ENCODE results near the gene LDLRAD1.
"Not testable (repeated sequence)": the region's sequence is repeated elsewhere in the genome, so short reads cannot be mapped to it uniquely, and the experiment has no call there.

Gene LDLRAD1

DNA sequence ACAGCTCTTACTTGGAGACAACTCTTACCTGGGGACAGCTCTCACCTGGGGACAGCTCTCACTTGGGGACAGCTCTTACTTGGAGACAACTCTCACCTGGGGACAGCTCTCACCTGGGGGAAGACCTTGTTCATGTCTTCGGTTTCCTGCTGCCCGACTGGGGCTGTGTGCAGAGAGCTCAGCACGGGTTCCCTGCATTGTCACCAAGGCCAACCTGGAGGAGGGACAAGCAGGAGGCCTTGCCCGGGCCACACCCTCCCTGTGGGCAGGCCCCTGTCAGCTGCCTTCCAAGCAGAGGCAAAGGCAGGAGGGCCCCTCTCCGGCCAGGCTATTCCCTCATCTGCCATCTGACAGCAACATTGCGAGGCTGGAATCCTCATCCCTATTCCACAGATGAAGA, at the start of gene LDLRAD1:
Gene LDLRAD1 (minus strand): TSS at position 208 of the 400 bp plus-strand sequence. CDS start 74 bp downstream, at position 134.
- H3K27me3 ChIP-seq (ENCODE audit: low read depth, low read length): no peaks in the 10 kb centered on the region
- H3K9me3 ChIP-seq (ENCODE audit: control insufficient read depth in 1 of 2, low read length in 2 of 2): no peaks in the 10 kb centered on the region
- H3K36me3 ChIP-seq (ENCODE audit: control insufficient read depth in 1 of 2, insufficient read depth in 2 of 2, low read length in 2 of 2): no peaks in the 10 kb centered on the region
- H3K4me3 ChIP-seq (ENCODE audit: low read depth in 1 of 2, low read length in 2 of 2): no peak within 1 kb of the TSS
- H3K4me1 ChIP-seq (ENCODE audit: control insufficient read depth in 1 of 2, insufficient read depth in 2 of 2, low read length in 2 of 2): no peaks in the 10 kb centered on the region
- no peak within 1 kb of the TSS for H3K27ac ChIP-seq (ENCODE audit: low read length)

GRCh38 chr1:54064299-54064698, 46.3 kb upstream of the LDLRAD1 start:
- H3K36me3 ChIP-seq (ENCODE audit: control insufficient read depth in 1 of 2, insufficient read depth in 2 of 2, low read length in 2 of 2): no peaks in the 10 kb centered on the region
- H3K9me3 ChIP-seq (ENCODE audit: control insufficient read depth in 1 of 2, low read length in 2 of 2): no peaks in the 10 kb centered on the region
- no peak overlapping the region for H3K27ac ChIP-seq (ENCODE audit: low read length)
- no peaks in the 10 kb centered on the region for H3K27me3 ChIP-seq (ENCODE audit: low read depth, low read length)
- no peaks in the 10 kb centered on the region for H3K4me1 ChIP-seq (ENCODE audit: control insufficient read depth in 1 of 2, insufficient read depth in 2 of 2, low read length in 2 of 2)
- no peak overlapping the region for H3K4me3 ChIP-seq (ENCODE audit: low read depth in 1 of 2, low read length in 2 of 2)

GRCh38 chr1:54054438-54054749, 36.4 kb upstream of the LDLRAD1 start:
- Histone ChIP-seq H3K27ac (ENCODE audit: low read length) (no peak overlapping the region), H3K27me3 (ENCODE audit: low read depth, low read length) (no peaks in the 10 kb centered on the region), H3K4me1 (ENCODE audit: control insufficient read depth in 1 of 2, insufficient read depth in 2 of 2, low read length in 2 of 2) (peaks cover 9 to 36% of the 10 kb centered on the region in 2 donors), H3K4me3 (ENCODE audit: low read depth in 1 of 2, low read length in 2 of 2) (peak overlapping the region; percentile 98 to 100), H3K9me3 (ENCODE audit: control insufficient read depth in 1 of 2, low read length in 2 of 2) (no peaks in the 10 kb centered on the region), H3K36me3 (ENCODE audit: control insufficient read depth in 1 of 2, insufficient read depth in 2 of 2, low read length in 2 of 2) (peaks cover 0 to 10% of the 10 kb centered on the region in 2 donors)

GRCh38 chr1:54053745-54054437, 35.9 kb upstream of the LDLRAD1 start:
- Histone ChIP-seq H3K4me1 (ENCODE audit: control insufficient read depth in 1 of 2, insufficient read depth in 2 of 2, low read length in 2 of 2) (peaks cover 9 to 41% of the 10 kb centered on the region in 2 donors), H3K4me3 (ENCODE audit: low read depth in 1 of 2, low read length in 2 of 2) (peak overlapping the region; percentile 98 to 100), H3K9me3 (ENCODE audit: control insufficient read depth in 1 of 2, low read length in 2 of 2) (no peaks in the 10 kb centered on the region), H3K27me3 (ENCODE audit: low read depth, low read length) (no peaks in the 10 kb centered on the region), H3K36me3 (ENCODE audit: control insufficient read depth in 1 of 2, insufficient read depth in 2 of 2, low read length in 2 of 2) (peaks cover 0 to 10% of the 10 kb centered on the region in 2 donors), H3K27ac (ENCODE audit: low read length) (peak overlapping the region; percentile 99)

GRCh38 chr1:54052934-54053744, 35.2 kb upstream of the LDLRAD1 start, which contains the start of the genes TCEANC2 and TMEM59:
TSS of gene TCEANC2 (plus strand) at chr1:54053608. CDS start at chr1:54054423, 815 bp downstream.
TSS of gene TMEM59 (minus strand) at chr1:54053204. CDS start at chr1:54053188, 16 bp downstream.
- peak within 1 kb of the TSS; percentile 99 for H3K27ac ChIP-seq (ENCODE audit: low read length)
- H3K4me3 ChIP-seq (ENCODE audit: low read depth in 1 of 2, low read length in 2 of 2): peak within 1 kb of the TSS; percentile 98 to 100
- peaks cover 0 to 10% of the 10 kb centered on the region in 2 donors for H3K36me3 ChIP-seq (ENCODE audit: control insufficient read depth in 1 of 2, insufficient read depth in 2 of 2, low read length in 2 of 2)
- H3K9me3 ChIP-seq (ENCODE audit: control insufficient read depth in 1 of 2, low read length in 2 of 2): no peaks in the 10 kb centered on the region
- H3K27me3 ChIP-seq (ENCODE audit: low read depth, low read length): no peaks in the 10 kb centered on the region
- H3K4me1 ChIP-seq (ENCODE audit: control insufficient read depth in 1 of 2, insufficient read depth in 2 of 2, low read length in 2 of 2): peaks cover 9 to 49% of the 10 kb centered on the region in 2 donors

DNA sequence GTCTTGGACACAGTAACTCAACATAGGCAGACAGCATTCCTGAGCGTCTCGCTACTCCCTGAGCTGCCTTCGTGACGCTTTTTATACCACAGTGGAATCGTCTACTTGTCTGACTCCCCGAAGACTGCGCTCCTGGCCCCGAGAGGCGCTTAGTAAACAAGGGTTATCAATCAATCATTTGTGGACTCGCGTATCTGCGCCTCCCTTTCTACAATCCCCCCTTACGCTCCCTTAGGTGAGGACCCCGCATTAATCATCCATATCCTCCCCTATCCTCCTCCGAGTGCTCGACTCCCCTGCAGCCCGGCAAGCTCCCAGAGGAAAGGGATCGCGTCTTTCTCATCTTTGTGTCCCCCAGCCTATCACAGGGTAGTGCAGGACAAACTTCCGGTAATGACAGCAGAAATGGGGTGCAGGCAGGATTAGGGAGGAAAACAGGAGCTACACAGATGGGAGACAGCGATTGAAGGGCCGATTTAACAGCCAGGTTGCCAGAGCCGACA, 34.5 kb upstream of the LDLRAD1 start:
- peak overlapping the region; percentile 98 to 100 for H3K4me3 ChIP-seq (ENCODE audit: low read depth in 1 of 2, low read length in 2 of 2)
- no peaks in the 10 kb centered on the region for H3K9me3 ChIP-seq (ENCODE audit: control insufficient read depth in 1 of 2, low read length in 2 of 2)
- H3K27me3 ChIP-seq (ENCODE audit: low read depth, low read length): no peaks in the 10 kb centered on the region
- H3K4me1 ChIP-seq (ENCODE audit: control insufficient read depth in 1 of 2, insufficient read depth in 2 of 2, low read length in 2 of 2): peaks cover 9 to 56% of the 10 kb centered on the region in 2 donors
- H3K27ac ChIP-seq (ENCODE audit: low read length): peak overlapping the region; percentile 99
- H3K36me3 ChIP-seq (ENCODE audit: control insufficient read depth in 1 of 2, insufficient read depth in 2 of 2, low read length in 2 of 2): peaks cover 0 to 10% of the 10 kb centered on the region in 2 donors

GRCh38 chr1:54051933-54052430, 34.0 kb upstream of the LDLRAD1 start:
- peak overlapping the region; percentile 99 for H3K27ac ChIP-seq (ENCODE audit: low read length)
- H3K4me1 ChIP-seq (ENCODE audit: control insufficient read depth in 1 of 2, insufficient read depth in 2 of 2, low read length in 2 of 2): peaks cover 9 to 57% of the 10 kb centered on the region in 2 donors
- no peaks in the 10 kb centered on the region for H3K9me3 ChIP-seq (ENCODE audit: control insufficient read depth in 1 of 2, low read length in 2 of 2)
- peaks cover 0 to 10% of the 10 kb centered on the region in 2 donors for H3K36me3 ChIP-seq (ENCODE audit: control insufficient read depth in 1 of 2, insufficient read depth in 2 of 2, low read length in 2 of 2)
- H3K27me3 ChIP-seq (ENCODE audit: low read depth, low read length): no peaks in the 10 kb centered on the region
- peak overlapping the region; percentile 98 to 100 for H3K4me3 ChIP-seq (ENCODE audit: low read depth in 1 of 2, low read length in 2 of 2)

DNA sequence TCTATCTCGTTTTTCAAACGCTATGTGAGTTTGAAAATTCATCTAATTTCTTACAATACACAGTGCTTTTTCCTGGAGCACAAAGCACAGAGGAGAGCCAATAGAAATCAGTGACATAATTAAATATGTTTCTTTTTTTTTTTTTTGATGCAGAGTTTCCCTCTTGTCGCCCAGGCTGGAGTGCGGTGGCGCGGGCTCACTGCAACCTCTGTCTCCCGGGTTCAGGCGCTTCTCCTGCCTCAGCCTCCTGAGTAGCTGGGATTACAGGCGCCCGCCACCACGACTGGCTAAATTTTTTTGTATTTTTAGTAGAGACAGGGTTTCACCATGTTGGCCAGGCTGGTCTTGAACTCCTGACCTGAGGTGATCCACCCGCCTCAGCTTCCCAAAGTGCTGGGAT, 32.4 kb upstream of the LDLRAD1 start:
- H3K27me3 ChIP-seq (ENCODE audit: low read depth, low read length); H3K36me3 ChIP-seq (ENCODE audit: control insufficient read depth in 1 of 2, insufficient read depth in 2 of 2, low read length in 2 of 2); H3K4me3 ChIP-seq (ENCODE audit: low read depth in 1 of 2, low read length in 2 of 2); H3K27ac ChIP-seq (ENCODE audit: low read length); H3K9me3 ChIP-seq (ENCODE audit: control insufficient read depth in 1 of 2, low read length in 2 of 2): not testable (repeated sequence)
- peaks cover 9 to 59% of the 10 kb centered on the region in 2 donors for H3K4me1 ChIP-seq (ENCODE audit: control insufficient read depth in 1 of 2, insufficient read depth in 2 of 2, low read length in 2 of 2)

DNA sequence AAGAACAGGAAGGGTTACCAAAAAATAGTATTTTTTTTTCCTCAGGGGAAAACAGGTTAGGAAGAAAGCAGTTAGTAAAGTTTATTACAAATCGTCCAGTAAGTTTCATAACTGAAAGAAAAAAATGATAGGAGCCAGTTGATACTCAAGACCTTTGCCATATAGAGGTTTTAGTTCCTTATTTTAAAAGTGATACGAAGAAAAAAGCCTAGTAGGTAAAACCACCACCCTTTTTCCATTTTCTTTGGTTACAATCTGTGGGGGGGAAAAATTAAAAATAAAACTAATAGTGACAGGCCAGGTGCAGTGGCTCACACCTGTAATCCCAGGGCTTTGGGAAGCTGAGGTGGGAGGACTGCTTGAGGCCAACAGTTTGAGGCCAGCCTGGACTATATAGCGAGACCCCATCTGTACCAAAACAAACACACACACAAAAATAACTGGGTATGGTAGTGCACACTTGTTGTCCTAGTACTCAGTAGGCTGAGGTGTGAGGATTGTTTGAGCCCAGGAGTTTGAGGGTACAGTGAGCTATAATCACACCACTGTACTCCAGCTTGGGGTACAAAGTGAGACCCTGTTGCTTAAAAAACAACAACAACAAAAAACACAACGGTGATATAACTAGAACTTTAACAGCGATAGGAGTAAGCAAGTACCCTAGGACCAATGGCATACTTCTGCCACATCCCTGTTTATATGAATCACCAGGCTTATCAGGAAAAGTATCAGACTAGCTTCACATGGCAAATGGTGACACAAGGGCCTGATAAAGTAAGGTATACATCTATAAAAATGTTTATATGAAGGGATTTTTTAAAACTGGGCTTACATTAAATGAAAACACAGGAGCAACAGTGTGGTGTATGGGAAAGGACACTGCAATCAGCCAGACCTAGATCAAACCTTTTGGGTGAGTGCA, 29.7 kb upstream of the LDLRAD1 start:
- Histone ChIP-seq H3K9me3 (ENCODE audit: control insufficient read depth in 1 of 2, low read length in 2 of 2) (no peaks in the 10 kb centered on the region), H3K27ac (ENCODE audit: low read length) (no peak overlapping the region), H3K27me3 (ENCODE audit: low read depth, low read length) (no peaks in the 10 kb centered on the region), H3K36me3 (ENCODE audit: control insufficient read depth in 1 of 2, insufficient read depth in 2 of 2, low read length in 2 of 2) (peaks cover 3 to 14% of the 10 kb centered on the region in 2 donors), H3K4me3 (ENCODE audit: low read depth in 1 of 2, low read length in 2 of 2) (no peak overlapping the region), H3K4me1 (ENCODE audit: control insufficient read depth in 1 of 2, insufficient read depth in 2 of 2, low read length in 2 of 2) (peaks cover 0 to 55% of the 10 kb centered on the region in 2 donors)

- H3K4me3 ChIP-seq (ENCODE audit: low read depth in 1 of 2, low read length in 2 of 2): no peak overlapping the region
- H3K36me3 ChIP-seq (ENCODE audit: control insufficient read depth in 1 of 2, insufficient read depth in 2 of 2, low read length in 2 of 2): peaks cover 11 to 18% of the 10 kb centered on the region in 2 donors
- H3K9me3 ChIP-seq (ENCODE audit: control insufficient read depth in 1 of 2, low read length in 2 of 2): no peaks in the 10 kb centered on the region
- no peak overlapping the region for H3K27ac ChIP-seq (ENCODE audit: low read length)
- no peaks in the 10 kb centered on the region for H3K27me3 ChIP-seq (ENCODE audit: low read depth, low read length)
- H3K4me1 ChIP-seq (ENCODE audit: control insufficient read depth in 1 of 2, insufficient read depth in 2 of 2, low read length in 2 of 2): peaks cover 0 to 52% of the 10 kb centered on the region in 2 donors
Observed at GRCh38 chr1:54046671-54047383, 28.8 kb upstream of the LDLRAD1 start.
